Uterus (tissue), 4 donors: Measurements from ENCODE around the gene PFDN2. TPM values are rescaled to one million over a fixed set of nuclear protein-coding genes. Genes with fewer than 3 reads are reported as not detected.

Experiments
- DNase-seq, 2 donors: peaks; one replicate each; pipeline ENCODE4 v3.0.0-alpha.2; 2019 to 2020
- H3K27ac ChIP-seq, 2 donors: fragments of 200-600 bp; sonication (generic); 1 replicate in 1 of 2; 2 replicates in 1 of 2; pipeline ENCODE4 v1.5.1; 2016 to 2018
- H3K27me3 ChIP-seq, 2 donors: fragments of 200-600 bp; sonication (generic); one replicate each; pipeline ENCODE4 v1.5.1; 2018 to 2019; ENCODE audit warnings: control low read depth in 1 of 2
- H3K36me3 ChIP-seq, 2 donors: fragments of 200-600 bp; sonication (generic); one replicate each; pipeline ENCODE4 v1.5.1; 2019; ENCODE audit warnings: control low read depth in 1 of 2
- H3K4me1 ChIP-seq, 2 donors: fragments of 200-600 bp; sonication (generic); one replicate each; pipeline ENCODE4 v1.5.1; 2018 to 2019; ENCODE audit warnings: control low read depth in 1 of 2
- H3K4me3 ChIP-seq, 2 donors: fragments of 200-600 bp; sonication (generic); 1 replicate in 1 of 2; 2 replicates in 1 of 2; pipeline ENCODE4 v1.5.1; 2018 to 2019; ENCODE audit warnings: mild to moderate bottlenecking in 1 of 2
- H3K9me3 ChIP-seq, 2 donors: fragments of 200-600 bp; sonication (generic); one replicate each; pipeline ENCODE4 v1.5.1; 2019; ENCODE audit warnings: control low read depth in 1 of 2
- CTCF ChIP-seq, 4 experiments: fragments of 200-600 bp in 2 of 4; fragments of 450-650 bp in 2 of 4; sonication (generic) in 2 of 4; IDR thresholded peaks; one replicate each; pipeline ENCODE4 v1.5.1; 2016 to 2019; ENCODE audit warnings: antibody characterized with exemption in 4 of 4, mild to moderate bottlenecking in 2 of 4, moderate library complexity in 1 of 4
- POLR2A ChIP-seq, 2 donors: fragments of 450-650 bp; IDR thresholded peaks; one replicate each; pipeline ENCODE4 v1.6.1; 2016; ENCODE audit warnings: antibody characterized with exemption in 2 of 2, mild to moderate bottlenecking in 1 of 2, moderate library complexity in 1 of 2
- intact Hi-C: fragments of 100-400 bp; cut with DNase I; formaldehyde crosslinking; loops from one replicate; pipeline ENCODE4 v1.15.1; 2023; ENCODE audit warnings: low total_unique reads
- total RNA-seq, 4 donors: library from RNA; depleted of rRNA in 3 of 4; stranded (reverse); fragments of >200 nt in 3 of 4; gene quantifications; one replicate each; pipeline versions ENCODE4 v1.1.0 to v1.2.4, GENCODE V29; 2014 to 2023
- donor health status: DM: yes; HTN: yes; CAD: no.

PFDN2 gene
- total RNA-seq, 4 donors from 2014 or later = 3.3 to 38.9 (median 29.8) TPM

- Histone ChIP-seq H3K27ac (no peak overlapping the region), H3K27me3 (no peaks in the 10 kb centered on the region)
These were observed 17.3 kb downstream of the PFDN2 start for GRCh38 chr1:161100556-161100955.

GRCh38 chr1:161099090-161099802 lies 18.6 kb downstream of the PFDN2 start:
- Histone ChIP-seq H3K4me3 (peak overlapping the region in 1 of 2 donors; percentile 56), H3K27me3 (no peaks in the 10 kb centered on the region), H3K9me3 (no peaks in the 10 kb centered on the region), H3K4me1 (peaks cover 0 to 5% of the 10 kb centered on the region in 2 donors), H3K36me3 (no peaks in the 10 kb centered on the region), H3K27ac (peak overlapping the region; percentile 52 to 78)
- no peak for DNase-seq
- intact Hi-C loops = no loop called here
- no peak for TF ChIP-seq CTCF (IDR thresholded peaks at IDR 0.05)
- no peak for TF ChIP-seq POLR2A (IDR thresholded peaks at IDR 0.05)

More at GRCh38 chr1:161100556-161100955, 17.3 kb downstream of the PFDN2 start:
- DNase-seq = no peak
- Histone ChIP-seq H3K9me3 (no peaks in the 10 kb centered on the region), H3K4me1 (peaks cover 0 to 5% of the 10 kb centered on the region in 2 donors), H3K4me3 (no peak overlapping the region), H3K36me3 (no peaks in the 10 kb centered on the region)
- intact Hi-C loops = no loop called here
- no peak for TF ChIP-seq POLR2A (IDR thresholded peaks at IDR 0.05)
- no peak for TF ChIP-seq CTCF (IDR thresholded peaks at IDR 0.05)

DNA sequence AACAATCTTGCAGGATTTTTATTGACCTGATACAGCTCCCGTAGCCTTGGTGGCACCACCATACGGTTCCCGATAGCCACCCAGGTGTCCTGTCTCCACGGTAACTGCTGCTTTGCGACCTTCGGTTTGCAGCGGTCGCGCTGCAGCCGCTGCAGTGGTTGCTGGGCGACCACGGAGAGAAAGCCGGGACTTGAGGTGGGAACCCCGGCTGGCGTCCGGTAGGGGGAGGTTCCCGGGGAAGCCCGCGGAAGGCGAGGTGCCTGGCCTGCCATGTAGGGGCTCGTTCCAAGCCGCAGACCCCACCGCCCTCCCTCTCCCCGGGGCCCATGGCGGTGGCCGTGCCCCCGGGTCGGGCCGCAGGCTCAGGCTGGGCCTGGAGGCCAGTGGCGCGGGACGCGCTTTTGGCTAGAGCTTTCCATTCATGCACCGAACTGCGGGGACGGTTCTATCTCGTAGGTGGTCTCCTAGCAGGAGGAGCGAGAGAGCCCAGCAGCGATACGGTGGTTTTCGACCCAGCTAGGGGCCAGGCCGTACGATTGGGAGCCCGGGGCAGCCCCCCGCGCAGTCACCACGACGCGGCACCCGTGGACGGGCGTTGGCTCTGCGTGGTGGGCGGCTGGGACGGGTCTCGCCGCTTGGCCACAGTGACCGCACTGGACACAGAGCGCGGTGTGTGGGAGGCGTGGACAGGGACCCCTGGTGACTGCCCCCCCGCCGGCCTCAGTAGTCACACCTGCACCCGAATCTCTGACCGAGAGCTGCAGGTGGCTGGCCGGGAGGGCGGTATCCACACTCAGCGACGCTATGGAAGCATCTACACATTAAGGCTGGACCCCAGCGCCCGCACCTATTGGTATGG lies 19.4 kb downstream of the PFDN2 start, which contains the start of gene KLHDC9:
Gene KLHDC9, plus strand, starts transcription at position 152 of the 859 bp plus-strand sequence. Its CDS starts 175 bp downstream, at position 327.
- Histone ChIP-seq H3K27ac (peak within 1 kb of the TSS; percentile 52 to 78), H3K36me3 (no peaks in the 10 kb centered on the region), H3K4me1 (peaks cover 0 to 5% of the 10 kb centered on the region in 2 donors), H3K27me3 (no peaks in the 10 kb centered on the region), H3K4me3 (peak within 1 kb of the TSS; percentile 48 to 56), H3K9me3 (no peaks in the 10 kb centered on the region)
- no peak for TF ChIP-seq POLR2A (IDR thresholded peaks at IDR 0.05)
- peak in 3 of 4 experiments; percentile 15 to 26 (median 26) for TF ChIP-seq CTCF (IDR thresholded peaks at IDR 0.05)
- intact Hi-C loops = no loop called here
- peak; percentile 78 to 80 for DNase-seq

GRCh38 chr1:161096530-161096929 lies 21.3 kb downstream of the PFDN2 start:
- intact Hi-C loops = no loop called here
- H3K9me3 ChIP-seq = no peaks in the 10 kb centered on the region
- TF ChIP-seq POLR2A (IDR thresholded peaks at IDR 0.05) = no peak
- TF ChIP-seq CTCF (IDR thresholded peaks at IDR 0.05) = no peak
- no peaks in the 10 kb centered on the region for H3K27me3 ChIP-seq
- no peak overlapping the region for H3K27ac ChIP-seq
- peaks cover 0 to 5% of the 10 kb centered on the region in 2 donors for H3K4me1 ChIP-seq
- H3K4me3 ChIP-seq = no peak overlapping the region
- no peaks in the 10 kb centered on the region for H3K36me3 ChIP-seq
- peak in 1 of 2 donors; percentile 45 for DNase-seq
